Stimulated activated CD8-positive, alpha-beta memory T cell treated with anti-CD3 and anti-CD28 coated beads, Interleukin-4, amount 100 ng/mL, for 24 hours (primary cell): ENCODE results near the gene PCDHB3.
"Not testable (repeated sequence)": the region's sequence is repeated elsewhere in the genome, so short reads cannot be mapped to it uniquely, and the experiment has no call there.

Experiments used
- DNase-seq: peaks from one replicate; pipeline ENCODE4 v3.0.0-alpha.2; 2020; ENCODE audit warnings: low read depth

The PCDHB3 gene

GRCh38 chr5:141135718-141136266 is 35.5 kb downstream of the PCDHB3 start:
- no peak for DNase-seq

DNA sequence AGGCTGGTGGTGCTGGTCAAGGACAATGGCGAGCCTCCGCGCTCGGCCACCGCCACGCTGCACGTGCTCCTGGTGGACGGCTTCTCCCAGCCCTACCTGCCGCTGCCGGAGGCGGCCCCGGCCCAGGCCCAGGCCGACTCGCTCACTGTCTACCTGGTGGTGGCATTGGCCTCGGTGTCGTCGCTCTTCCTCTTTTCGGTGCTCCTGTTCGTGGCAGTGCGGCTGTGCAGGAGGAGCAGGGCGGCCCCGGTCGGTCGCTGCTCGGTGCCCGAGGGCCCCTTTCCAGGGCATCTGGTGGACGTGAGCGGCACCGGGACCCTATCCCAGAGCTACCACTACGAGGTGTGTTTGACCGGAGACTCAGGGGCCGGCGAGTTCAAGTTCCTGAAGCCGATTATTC is 37.1 kb downstream of the PCDHB3 start:
- not testable (repeated sequence) for DNase-seq

DNA sequence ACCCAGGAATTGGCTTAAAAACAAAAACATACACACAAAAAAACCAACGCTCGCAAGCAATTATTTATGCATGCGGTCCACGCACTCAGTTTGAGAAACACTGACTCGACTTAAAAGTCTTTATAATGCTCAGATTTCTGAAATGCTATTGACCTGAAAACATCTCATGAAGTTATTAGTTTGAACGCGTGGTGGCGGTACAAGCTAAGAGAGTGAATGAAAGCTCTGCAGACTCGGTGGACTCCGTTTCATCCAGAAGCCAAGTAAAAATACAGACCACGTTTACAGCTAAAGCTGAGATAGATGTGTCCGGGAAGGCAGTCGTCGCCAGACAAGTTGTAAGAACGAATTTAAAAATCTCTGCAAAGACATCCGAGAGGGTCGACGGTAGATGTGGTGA is 49.5 kb downstream of the PCDHB3 start, which contains the start of gene PCDHB6:
Gene PCDHB6, plus strand, starts transcription at position 246 of the 400 bp plus-strand sequence. CDS start 201 bp downstream, outside the sequence.
- no peak for DNase-seq

DNA sequence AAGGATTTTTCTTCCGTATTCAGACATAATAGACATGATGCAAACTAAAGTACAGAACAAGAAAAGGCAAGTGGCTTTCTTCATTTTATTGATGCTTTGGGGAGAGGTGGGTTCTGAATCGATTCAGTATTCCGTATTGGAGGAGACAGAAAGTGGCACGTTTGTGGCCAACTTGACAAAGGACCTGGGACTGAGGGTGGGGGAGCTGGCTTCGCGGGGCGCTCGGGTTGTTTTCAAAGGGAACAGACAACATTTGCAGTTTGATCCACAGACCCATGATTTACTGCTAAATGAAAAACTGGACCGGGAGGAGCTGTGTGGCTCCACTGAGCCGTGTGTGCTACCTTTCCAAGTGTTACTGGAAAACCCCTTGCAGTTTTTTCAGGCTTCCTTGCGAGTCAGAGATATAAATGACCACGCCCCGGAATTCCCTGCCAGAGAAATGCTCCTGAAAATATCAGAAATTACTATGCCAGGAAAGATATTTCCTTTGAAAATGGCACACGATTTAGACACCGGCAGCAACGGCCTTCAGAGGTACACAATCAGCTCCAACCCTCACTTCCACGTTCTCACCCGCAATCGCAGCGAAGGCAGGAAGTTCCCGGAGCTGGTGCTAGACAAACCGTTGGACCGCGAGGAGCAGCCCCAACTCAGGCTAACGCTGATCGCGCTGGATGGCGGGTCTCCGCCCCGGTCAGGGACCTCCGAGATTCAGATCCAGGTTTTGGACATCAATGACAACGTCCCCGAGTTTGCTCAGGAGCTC is 50.1 kb downstream of the PCDHB3 start:
- no peak for DNase-seq

DNA sequence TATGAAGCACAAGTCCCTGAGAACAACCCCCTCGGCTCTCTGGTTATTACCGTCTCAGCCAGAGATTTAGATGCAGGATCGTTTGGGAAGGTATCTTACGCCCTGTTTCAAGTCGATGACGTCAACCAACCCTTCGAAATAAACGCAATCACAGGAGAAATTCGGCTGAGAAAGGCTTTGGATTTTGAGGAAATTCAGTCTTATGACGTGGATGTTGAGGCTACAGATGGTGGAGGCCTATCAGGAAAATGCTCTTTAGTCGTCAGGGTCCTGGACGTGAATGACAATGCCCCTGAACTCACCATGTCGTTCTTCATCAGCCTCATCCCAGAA is 50.7 kb downstream of the PCDHB3 start:
- DNase-seq, result no peak

- not testable (repeated sequence) for DNase-seq
Observed at GRCh38 chr5:141151632-141152031, 51.4 kb downstream of the PCDHB3 start.

- DNase-seq, result not testable (repeated sequence)
Observed at GRCh38 chr5:141152096-141152495, 51.8 kb downstream of the PCDHB3 start.
